DND-41 (cell line): ENCODE results near the gene TMEM151B.

Source experiments
- EZH2 ChIP-seq: IDR thresholded peaks from 3 replicates; pipeline ENCODE4 v1.6.1; 2012; ENCODE audit warnings: borderline replicate concordance, low read depth, mild to moderate bottlenecking, moderate library complexity, low read length, inconsistent platforms; ENCODE audit not compliant: severe bottlenecking
- TF ChIP-seq, protein P1 (sequence below): IDR thresholded peaks from 2 replicates; pipeline ENCODE4 v1.5.1; 2012; ENCODE audit warnings: borderline replicate concordance, low read length, moderate library complexity, mild to moderate bottlenecking; ENCODE audit not compliant: poor library complexity, severe bottlenecking; ENCODE audit errors: extremely low read depth

DNA sequence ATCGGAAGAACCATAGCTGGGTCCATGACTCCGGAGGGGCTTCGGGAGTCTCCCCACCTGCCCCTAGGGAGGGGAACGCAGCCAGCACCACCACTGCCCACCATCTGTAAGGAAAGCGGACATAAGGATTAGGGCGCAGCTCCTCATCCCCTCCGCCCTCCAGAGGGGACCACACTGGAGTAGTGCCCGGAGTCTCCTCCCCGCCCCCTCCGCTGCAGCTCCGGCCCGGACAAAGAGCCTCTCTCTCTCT lies 13.6 kb upstream of the TMEM151B start:
- TF ChIP-seq, protein P1, sequence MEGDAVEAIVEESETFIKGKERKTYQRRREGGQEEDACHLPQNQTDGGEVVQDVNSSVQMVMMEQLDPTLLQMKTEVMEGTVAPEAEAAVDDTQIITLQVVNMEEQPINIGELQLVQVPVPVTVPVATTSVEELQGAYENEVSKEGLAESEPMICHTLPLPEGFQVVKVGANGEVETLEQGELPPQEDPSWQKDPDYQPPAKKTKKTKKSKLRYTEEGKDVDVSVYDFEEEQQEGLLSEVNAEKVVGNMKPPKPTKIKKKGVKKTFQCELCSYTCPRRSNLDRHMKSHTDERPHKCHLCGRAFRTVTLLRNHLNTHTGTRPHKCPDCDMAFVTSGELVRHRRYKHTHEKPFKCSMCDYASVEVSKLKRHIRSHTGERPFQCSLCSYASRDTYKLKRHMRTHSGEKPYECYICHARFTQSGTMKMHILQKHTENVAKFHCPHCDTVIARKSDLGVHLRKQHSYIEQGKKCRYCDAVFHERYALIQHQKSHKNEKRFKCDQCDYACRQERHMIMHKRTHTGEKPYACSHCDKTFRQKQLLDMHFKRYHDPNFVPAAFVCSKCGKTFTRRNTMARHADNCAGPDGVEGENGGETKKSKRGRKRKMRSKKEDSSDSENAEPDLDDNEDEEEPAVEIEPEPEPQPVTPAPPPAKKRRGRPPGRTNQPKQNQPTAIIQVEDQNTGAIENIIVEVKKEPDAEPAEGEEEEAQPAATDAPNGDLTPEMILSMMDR: no peak
- TF ChIP-seq EZH2: no peak
